AG04450 (cell line): ENCODE results near the gene NOD1. TPM values are rescaled to one million over a fixed set of nuclear protein-coding genes. Genes with fewer than 3 reads are reported as not detected.

ENCODE experiments used
- CTCF ChIA-PET: fragments of 300-600, 350-600 bp; formaldehyde crosslinking; extraction: SDS; loops from one replicate; lab custom pipeline; 2022; ENCODE audit warnings: antibody characterized with exemption, inconsistent platforms; lab: Charles Lee
- POLR2A ChIA-PET: fragments of 350-600 bp; formaldehyde crosslinking; extraction: SDS; loops from one replicate; lab custom pipeline; 2021; ENCODE audit warnings: antibody characterized with exemption, inconsistent platforms; lab: Yijun Ruan, JAX
- DNase-seq: peaks from one replicate; pipeline ENCODE4 v3.0.0-alpha.2; 2011; ENCODE audit warnings: low read depth, low spot score
- H3K27ac ChIP-seq: one replicate; pipeline ENCODE4 v1.5.1; 2012; ENCODE audit warnings: low read depth, low read length, control low read depth
- H3K27me3 ChIP-seq: one replicate; pipeline ENCODE4 v1.6.0; 2012; ENCODE audit warnings: low read length; ENCODE audit not compliant: control insufficient read depth, insufficient read depth
- H3K4me3 ChIP-seq: 2 replicates; pipeline ENCODE4 v1.5.1; 2011; ENCODE audit warnings: mild to moderate bottlenecking, low read depth, low read length, control low read depth
- H3K9me3 ChIP-seq: 2 replicates; pipeline ENCODE4 v1.5.1; 2012; ENCODE audit warnings: low read length; ENCODE audit not compliant: control insufficient read depth, insufficient read depth
- CTCF ChIP-seq: IDR thresholded peaks from 2 replicates; pipeline ENCODE4 v1.5.1; 2011; ENCODE audit warnings: low read depth, low read length, control low read depth, inconsistent platforms
- polyA plus RNA-seq: library from polyadenylated mRNA; depleted of rRNA; stranded (reverse); fragments of >200 nt; gene quantifications from 2 replicates; pipeline ENCODE4 v1.2.3, GENCODE V29; 2011

The NOD1 gene
- polyA plus RNA-seq, 1 experiment, result 3.3 TPM

DNA sequence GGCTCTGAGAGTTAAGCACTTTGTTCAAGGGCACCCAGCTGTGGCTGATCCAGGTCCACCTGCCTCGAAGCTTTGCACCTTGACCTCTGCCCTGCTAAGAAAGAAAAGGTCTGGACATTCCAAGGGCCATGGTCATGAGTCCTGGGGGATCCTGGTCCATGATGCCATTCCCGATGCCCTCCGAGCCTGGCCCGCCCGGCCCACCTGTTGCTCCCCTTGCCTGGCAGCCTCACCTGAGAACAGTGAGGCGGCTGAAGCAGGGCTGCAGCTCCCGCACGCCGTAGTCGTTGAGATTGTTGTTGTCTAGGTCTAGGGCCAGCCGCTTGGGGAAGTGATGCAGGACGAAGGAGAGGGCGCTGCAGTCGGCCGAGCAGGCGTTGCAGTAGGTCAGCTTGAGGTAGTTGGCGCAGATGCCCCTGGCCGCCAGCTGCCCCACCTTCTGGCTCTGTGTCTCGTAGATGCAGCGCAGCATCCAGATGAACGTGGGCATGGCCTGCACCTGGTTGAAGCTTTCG is 27.5 kb downstream of the NOD1 start:
- H3K27ac ChIP-seq, result no peak overlapping the region
- CTCF ChIA-PET, result no interaction called here
- no peak overlapping the region for H3K4me3 ChIP-seq
- no peaks in the 10 kb centered on the region for H3K27me3 ChIP-seq
- POLR2A ChIA-PET, result no interaction called here
- no peak for TF ChIP-seq CTCF
- DNase-seq, result no peak
- no peaks in the 10 kb centered on the region; the same call in 1 of the 2 replicates for H3K9me3 ChIP-seq

- Histone ChIP-seq H3K9me3 (no peaks in the 10 kb centered on the region; the same call in 1 of the 2 replicates), H3K27ac (no peak overlapping the region), H3K4me3 (no peak overlapping the region), H3K27me3 (no peaks in the 10 kb centered on the region)
- ChIA-PET POLR2A (no interaction called here), CTCF (no interaction called here)
- DNase-seq, result no peak
- TF ChIP-seq CTCF, result no peak
Measured at GRCh38 chr7:30450240-30450982, 28.2 kb downstream of the NOD1 start.

DNA sequence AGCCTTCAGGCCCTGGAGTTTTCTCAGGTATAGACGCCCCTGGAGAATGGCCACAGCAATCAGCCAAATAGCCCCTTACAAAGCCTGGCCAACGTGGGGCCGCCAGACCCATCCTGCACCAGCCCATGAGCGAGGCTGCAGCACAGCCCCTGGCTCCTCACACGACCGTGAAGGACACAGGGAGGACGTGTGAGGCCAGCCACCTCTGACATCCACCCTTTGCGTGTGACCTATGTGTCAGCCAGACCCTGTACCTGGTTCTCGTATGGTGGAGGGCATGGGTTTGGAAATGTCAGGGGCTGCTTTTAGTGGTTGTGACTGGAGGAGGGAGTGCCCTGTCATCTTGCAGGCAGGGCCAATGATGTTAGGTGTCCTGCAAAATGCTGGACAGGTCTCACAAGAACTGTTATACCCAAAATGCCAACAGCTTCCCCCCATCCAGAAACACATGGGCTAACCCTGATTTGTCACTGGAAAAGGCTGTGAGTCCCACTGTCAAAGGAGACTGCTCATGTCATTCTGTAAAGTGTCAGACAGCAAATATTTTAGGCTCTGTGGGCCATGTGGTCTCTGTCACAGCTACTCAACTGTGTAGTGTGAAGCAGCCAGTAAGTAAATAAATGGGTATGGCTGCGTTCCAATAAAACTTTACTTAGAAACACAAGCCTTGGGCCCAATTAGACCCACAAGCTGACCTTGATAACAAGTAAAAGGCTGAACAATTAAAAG is 30.0 kb downstream of the NOD1 start:
- Histone ChIP-seq H3K9me3 (no peaks in the 10 kb centered on the region; the same call in 1 of the 2 replicates), H3K4me3 (no peak overlapping the region), H3K27ac (no peak overlapping the region), H3K27me3 (no peaks in the 10 kb centered on the region)
- no peak for DNase-seq
- ChIA-PET POLR2A (no interaction called here), CTCF (interaction anchor here (1.6 kb wide), 1 partner anchor 21 kb away, joined by 8 read pairs; no protein-coding TSS in a partner anchor)
- TF ChIP-seq CTCF, result no peak

- DNase-seq, result no peak
- TF ChIP-seq CTCF, result no peak
- Histone ChIP-seq H3K4me3 (no peak overlapping the region), H3K27me3 (no peaks in the 10 kb centered on the region), H3K27ac (no peak overlapping the region), H3K9me3 (no peaks in the 10 kb centered on the region; the same call in 1 of the 2 replicates)
- ChIA-PET POLR2A (no interaction called here), CTCF (no interaction called here)
Measured at GRCh38 chr7:30447466-30447865, 31.1 kb downstream of the NOD1 start.

- DNase-seq, result no peak
- no peak for TF ChIP-seq CTCF
- POLR2A ChIA-PET, result interaction anchor here (0.6 to 0.8 kb wide), 3 partner anchors 10 to 592 kb away, joined by 4 to 7 read pairs (median 4); no protein-coding TSS in a partner anchor
- Histone ChIP-seq H3K27me3 (no peaks in the 10 kb centered on the region), H3K9me3 (no peaks in the 10 kb centered on the region), H3K4me3 (no peak overlapping the region), H3K27ac (no peak overlapping the region)
- CTCF ChIA-PET, result interaction anchor here (0.8 to 1.5 kb wide), 3 partner anchors 23 to 282 kb away, joined by 3 to 6 read pairs (median 4); no protein-coding TSS in a partner anchor
Measured at GRCh38 chr7:30446266-30446665, 32.3 kb downstream of the NOD1 start.
